ENCODE data around the gene HIPK1. TPM values are rescaled to one million over a fixed set of nuclear protein-coding genes. Genes with fewer than 3 reads are reported as not detected.

The HIPK1 gene
- total and polyA plus RNA-seq, 7 donors, result 13.8 to 57.1 (median 47.2) TPM

DNA sequence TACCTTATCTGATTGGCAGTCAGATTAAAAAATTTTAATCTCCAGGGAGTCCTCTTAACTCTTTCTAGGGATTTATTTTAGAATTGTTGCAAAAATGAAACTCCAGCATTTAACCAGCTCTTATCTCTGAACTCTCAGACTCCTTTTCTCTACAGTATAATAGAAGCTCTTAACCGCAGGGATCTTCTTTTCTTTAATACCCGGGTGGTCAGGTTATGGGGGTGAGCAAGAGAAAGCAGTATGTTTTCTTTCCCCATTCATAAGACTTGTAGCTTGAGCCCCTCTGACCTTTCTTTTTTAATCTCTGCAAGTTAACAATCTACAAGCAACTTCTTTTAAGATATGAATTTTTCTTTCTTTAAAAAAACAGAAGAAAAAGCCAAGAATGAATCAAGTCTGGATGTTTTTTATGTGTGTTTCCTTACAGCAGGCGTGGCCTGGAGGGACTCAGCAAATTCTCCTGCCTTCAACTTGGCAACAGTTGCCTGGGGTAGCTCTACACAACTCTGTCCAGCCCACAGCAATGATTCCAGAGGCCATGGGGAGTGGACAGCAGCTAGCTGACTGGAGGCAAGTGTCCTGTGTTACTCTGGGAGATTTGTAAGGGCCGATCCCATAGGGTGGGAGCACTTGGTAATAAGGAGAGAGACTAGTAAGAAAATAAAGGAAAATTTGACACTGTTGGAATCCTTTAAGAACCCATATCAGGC lies 36.7 kb downstream of the HIPK1 start:
- TF ChIP-seq, protein P1, sequence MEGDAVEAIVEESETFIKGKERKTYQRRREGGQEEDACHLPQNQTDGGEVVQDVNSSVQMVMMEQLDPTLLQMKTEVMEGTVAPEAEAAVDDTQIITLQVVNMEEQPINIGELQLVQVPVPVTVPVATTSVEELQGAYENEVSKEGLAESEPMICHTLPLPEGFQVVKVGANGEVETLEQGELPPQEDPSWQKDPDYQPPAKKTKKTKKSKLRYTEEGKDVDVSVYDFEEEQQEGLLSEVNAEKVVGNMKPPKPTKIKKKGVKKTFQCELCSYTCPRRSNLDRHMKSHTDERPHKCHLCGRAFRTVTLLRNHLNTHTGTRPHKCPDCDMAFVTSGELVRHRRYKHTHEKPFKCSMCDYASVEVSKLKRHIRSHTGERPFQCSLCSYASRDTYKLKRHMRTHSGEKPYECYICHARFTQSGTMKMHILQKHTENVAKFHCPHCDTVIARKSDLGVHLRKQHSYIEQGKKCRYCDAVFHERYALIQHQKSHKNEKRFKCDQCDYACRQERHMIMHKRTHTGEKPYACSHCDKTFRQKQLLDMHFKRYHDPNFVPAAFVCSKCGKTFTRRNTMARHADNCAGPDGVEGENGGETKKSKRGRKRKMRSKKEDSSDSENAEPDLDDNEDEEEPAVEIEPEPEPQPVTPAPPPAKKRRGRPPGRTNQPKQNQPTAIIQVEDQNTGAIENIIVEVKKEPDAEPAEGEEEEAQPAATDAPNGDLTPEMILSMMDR (IDR thresholded peaks at IDR 0.05), result no peak
- TF ChIP-seq EP300 (IDR thresholded peaks at IDR 0.05) (no peak), POLR2AphosphoS5 (IDR thresholded peaks at IDR 0.05) (no peak), POLR2A (IDR thresholded peaks at IDR 0.05) (no peak)
- DNase-seq, result no peak
- intact Hi-C loops (cut with DNase I), result no loop called here
- peaks cover 0 to 6% (median 3%) of the 10 kb centered on the region in 4 donors for H3K4me1 ChIP-seq
- WGBS, 2 donors, result 92 to 93% methylated on average over 4 of the region's 4 CpGs
- H3K27ac ChIP-seq, result no peak overlapping the region
- H3K9me3 ChIP-seq, result no peaks in the 10 kb centered on the region
- H3K4me3 ChIP-seq, result no peak overlapping the region
- H3K36me3 ChIP-seq, result peaks cover 27 to 76% (median 48%) of the 10 kb centered on the region in 4 donors
- no peaks in the 10 kb centered on the region for H3K27me3 ChIP-seq

DNA sequence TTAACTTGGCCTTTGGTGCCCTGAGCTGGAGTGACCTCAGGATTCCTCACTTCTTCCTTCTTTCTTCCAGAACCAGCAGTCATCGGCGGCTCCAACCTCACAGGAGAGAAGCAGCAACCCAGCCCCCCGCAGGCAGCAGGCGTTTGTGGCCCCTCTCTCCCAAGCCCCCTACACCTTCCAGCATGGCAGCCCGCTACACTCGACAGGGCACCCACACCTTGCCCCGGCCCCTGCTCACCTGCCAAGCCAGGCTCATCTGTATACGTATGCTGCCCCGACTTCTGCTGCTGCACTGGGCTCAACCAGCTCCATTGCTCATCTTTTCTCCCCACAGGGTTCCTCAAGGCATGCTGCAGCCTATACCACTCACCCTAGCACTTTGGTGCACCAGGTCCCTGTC lies 43.8 kb downstream of the HIPK1 start:
- no peak for TF ChIP-seq POLR2A (IDR thresholded peaks at IDR 0.05)
- no peak for TF ChIP-seq POLR2AphosphoS5 (IDR thresholded peaks at IDR 0.05)
- TF ChIP-seq, protein P1 (IDR thresholded peaks at IDR 0.05), result no peak
- no peak for TF ChIP-seq EP300 (IDR thresholded peaks at IDR 0.05)
- Histone ChIP-seq H3K36me3 (peaks cover 39 to 70% (median 49%) of the 10 kb centered on the region in 4 donors), H3K27me3 (no peaks in the 10 kb centered on the region), H3K9me3 (no peaks in the 10 kb centered on the region), H3K4me1 (peaks cover 0 to 32% (median 19%) of the 10 kb centered on the region in 4 donors), H3K27ac (no peak overlapping the region), H3K4me3 (no peak overlapping the region)
- DNase-seq, result no peak
- intact Hi-C loops (cut with DNase I), result loop anchor here (5.0 kb wide), 1 partner anchor 439 kb away; no protein-coding TSS in a partner anchor
- WGBS, 2 donors, result 87 to 98% methylated on average over 9 of the region's 9 CpGs

DNA sequence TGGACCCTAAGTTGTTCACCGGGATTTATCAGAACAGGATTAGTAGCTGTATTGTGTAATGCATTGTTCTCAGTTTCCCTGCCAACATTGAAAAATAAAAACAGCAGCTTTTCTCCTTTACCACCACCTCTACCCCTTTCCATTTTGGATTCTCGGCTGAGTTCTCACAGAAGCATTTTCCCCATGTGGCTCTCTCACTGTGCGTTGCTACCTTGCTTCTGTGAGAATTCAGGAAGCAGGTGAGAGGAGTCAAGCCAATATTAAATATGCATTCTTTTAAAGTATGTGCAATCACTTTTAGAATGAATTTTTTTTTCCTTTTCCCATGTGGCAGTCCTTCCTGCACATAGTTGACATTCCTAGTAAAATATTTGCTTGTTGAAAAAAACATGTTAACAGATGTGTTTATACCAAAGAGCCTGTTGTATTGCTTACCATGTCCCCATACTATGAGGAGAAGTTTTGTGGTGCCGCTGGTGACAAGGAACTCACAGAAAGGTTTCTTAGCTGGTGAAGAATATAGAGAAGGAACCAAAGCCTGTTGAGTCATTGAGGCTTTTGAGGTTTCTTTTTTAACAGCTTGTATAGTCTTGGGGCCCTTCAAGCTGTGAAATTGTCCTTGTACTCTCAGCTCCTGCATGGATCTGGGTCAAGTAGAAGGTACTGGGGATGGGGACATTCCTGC lies 46.2 kb downstream of the HIPK1 start:
- Histone ChIP-seq H3K4me1 (peaks cover 0 to 49% (median 32%) of the 10 kb centered on the region in 4 donors), H3K36me3 (peaks cover 20 to 46% (median 25%) of the 10 kb centered on the region in 4 donors), H3K9me3 (no peaks in the 10 kb centered on the region), H3K27me3 (no peaks in the 10 kb centered on the region), H3K27ac (peak overlapping the region in 1 of 4 donors; percentile 90), H3K4me3 (no peak overlapping the region)
- no peak for DNase-seq
- WGBS, 2 donors, result 58 to 83% methylated on average over 4 of the region's 4 CpGs
- no peak for TF ChIP-seq POLR2AphosphoS5 (IDR thresholded peaks at IDR 0.05)
- TF ChIP-seq, protein P1 (IDR thresholded peaks at IDR 0.05), result no peak
- TF ChIP-seq POLR2A (IDR thresholded peaks at IDR 0.05), result no peak
- TF ChIP-seq EP300 (IDR thresholded peaks at IDR 0.05), result no peak
- intact Hi-C loops (cut with DNase I), result no loop called here

DNA sequence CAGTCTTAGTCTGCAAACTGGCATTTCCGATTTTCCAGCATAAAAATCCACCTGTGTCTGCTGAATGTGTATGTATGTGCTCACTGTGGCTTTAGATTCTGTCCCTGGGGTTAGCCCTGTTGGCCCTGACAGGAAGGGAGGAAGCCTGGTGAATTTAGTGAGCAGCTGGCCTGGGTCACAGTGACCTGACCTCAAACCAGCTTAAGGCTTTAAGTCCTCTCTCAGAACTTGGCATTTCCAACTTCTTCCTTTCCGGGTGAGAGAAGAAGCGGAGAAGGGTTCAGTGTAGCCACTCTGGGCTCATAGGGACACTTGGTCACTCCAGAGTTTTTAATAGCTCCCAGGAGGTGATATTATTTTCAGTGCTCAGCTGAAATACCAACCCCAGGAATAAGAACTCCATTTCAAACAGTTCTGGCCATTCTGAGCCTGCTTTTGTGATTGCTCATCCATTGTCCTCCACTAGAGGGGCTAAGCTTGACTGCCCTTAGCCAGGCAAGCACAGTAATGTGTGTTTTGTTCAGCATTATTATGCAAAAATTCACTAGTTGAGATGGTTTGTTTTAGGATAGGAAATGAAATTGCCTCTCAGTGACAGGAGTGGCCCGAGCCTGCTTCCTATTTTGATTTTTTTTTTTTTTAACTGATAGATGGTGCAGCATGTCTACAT lies 47.6 kb downstream of the HIPK1 start:
- Histone ChIP-seq H3K4me3 (no peak overlapping the region), H3K4me1 (peaks cover 0 to 63% (median 46%) of the 10 kb centered on the region in 4 donors), H3K27ac (peak overlapping the region in 3 of 4 donors; percentile 41 to 90 (median 42)), H3K36me3 (peaks cover 18 to 32% (median 20%) of the 10 kb centered on the region in 4 donors), H3K27me3 (no peaks in the 10 kb centered on the region), H3K9me3 (no peaks in the 10 kb centered on the region)
- DNase-seq, result no peak
- intact Hi-C loops (cut with DNase I), result no loop called here
- WGBS, 2 donors, result 68 to 76% methylated on average over 4 of the region's 4 CpGs
- TF ChIP-seq POLR2A (IDR thresholded peaks at IDR 0.05) (no peak), EP300 (IDR thresholded peaks at IDR 0.05) (no peak), POLR2AphosphoS5 (IDR thresholded peaks at IDR 0.05) (peak in 1 of 4 donors; percentile 25)
- TF ChIP-seq, protein P1 (IDR thresholded peaks at IDR 0.05), result peak in 2 of 4 experiments; percentile 9 to 29

All from sigmoid colon (tissue), 7 donors.